Endothelial cell of umbilical vein (primary cell): ENCODE data around the gene KAT7. TPM values are rescaled to one million over a fixed set of nuclear protein-coding genes. Genes with fewer than 3 reads are reported as not detected.

Experiments
- BruUV-seq: library from RNA; stranded (reverse); fragments of 400-500 nt; replicated peaks from 2 replicates; lab custom pipeline; 2021; lab: Mats Ljungman, UMichigan
- CTCF ChIA-PET: fragments of 300-600, 350-600 bp; sonication (Branson Sonifier 250); formaldehyde crosslinking; loops from one replicate; lab custom pipeline; 2021; ENCODE audit warnings: antibody characterized with exemption, inconsistent platforms; lab: Charles Lee
- POLR2A ChIA-PET: fragments of 300-600, 350-600 bp; sonication (Branson Sonifier 250); formaldehyde crosslinking; loops from one replicate; lab custom pipeline; 2021; ENCODE audit warnings: antibody characterized with exemption, inconsistent platforms; lab: Charles Lee
- DNase-seq: peaks from one replicate; pipeline ENCODE4 v3.0.0-alpha.2; 2011; ENCODE audit warnings: low read depth, low spot score
- FAIRE-seq: peaks from 2 replicates; lab custom pipeline; 2011; peaks lifted over from hg19 to GRCh38; lab: Jason Lieb, UNC
- H2AFZ ChIP-seq: 2 replicates; pipeline ENCODE4 v1.6.0; 2012; ENCODE audit warnings: low read depth, low read length, control low read depth, inconsistent platforms
- H3K27ac ChIP-seq: 2 replicates; pipeline ENCODE4 v1.5.1; 2011; ENCODE audit warnings: low read depth, mild to moderate bottlenecking, control low read depth, low read length, moderate library complexity; ENCODE audit not compliant: insufficient read depth
- H3K27me3 ChIP-seq, 2 experiments: 2 replicates each; pipeline versions ENCODE4 v1.6.0 to v1.6.1; 2011; ENCODE audit warnings: low read length in 2 of 2, mixed read lengths in 1 of 2; ENCODE audit not compliant: control insufficient read depth in 2 of 2, insufficient read depth in 2 of 2
- H3K36me3 ChIP-seq, 2 experiments: 2 replicates in 1 of 2; 3 replicates in 1 of 2; pipeline ENCODE4 v1.5.1; 2011; ENCODE audit warnings: low read length in 2 of 2, mild to moderate bottlenecking in 1 of 2, moderate library complexity in 1 of 2; ENCODE audit not compliant: control insufficient read depth in 2 of 2, insufficient read depth in 2 of 2; ENCODE audit errors: extremely low read depth in 1 of 2
- H3K4me1 ChIP-seq: 3 replicates; pipeline ENCODE4 v1.5.1; 2011; ENCODE audit warnings: mild to moderate bottlenecking, low read length; ENCODE audit not compliant: control insufficient read depth, insufficient read depth; ENCODE audit errors: extremely low read depth
- H3K4me2 ChIP-seq: 2 replicates; pipeline ENCODE4 v1.6.1; 2011; ENCODE audit warnings: low read length, control low read depth, mixed read lengths; ENCODE audit not compliant: insufficient read depth
- H3K4me3 ChIP-seq, 3 experiments: fragments of 200-600 bp in 1 of 3; sonication (generic), shearing (Covaris generic) in 1 of 3; replicated peaks in 1 of 3; 2 replicates each; pipeline ENCODE4 v1.5.1; 2011 to 2016; ENCODE audit warnings: control low read depth in 3 of 3, low read length in 3 of 3, mild to moderate bottlenecking in 2 of 3, inconsistent platforms in 1 of 3, low read depth in 1 of 3, moderate library complexity in 1 of 3; ENCODE audit not compliant: insufficient read depth in 1 of 3
- H3K79me2 ChIP-seq: 2 replicates; pipeline ENCODE4 v1.6.0; 2012; ENCODE audit warnings: low read length, inconsistent platforms; ENCODE audit not compliant: control insufficient read depth, insufficient read depth
- H3K9ac ChIP-seq: replicated peaks from 2 replicates; pipeline ENCODE3; 2011; ENCODE audit warnings: low read length, control low read depth; ENCODE audit not compliant: insufficient read depth; ENCODE audit errors: extremely low read depth
- H3K9me1 ChIP-seq: replicated peaks from 3 replicates; pipeline ENCODE4 v1.6.0; 2011; ENCODE audit warnings: mild to moderate bottlenecking, low read length; ENCODE audit not compliant: control insufficient read depth, insufficient read depth; ENCODE audit errors: extremely low read depth
- H3K9me3 ChIP-seq: replicated peaks from 2 replicates; pipeline ENCODE4 v1.5.1; 2012; ENCODE audit warnings: low read length, inconsistent platforms; ENCODE audit not compliant: control insufficient read depth, insufficient read depth
- H4K20me1 ChIP-seq: replicated peaks from 2 replicates; pipeline ENCODE3; 2011; ENCODE audit warnings: mild to moderate bottlenecking, low read length; ENCODE audit not compliant: control insufficient read depth, insufficient read depth; ENCODE audit errors: extremely low read depth
- CTCF ChIP-seq, 2 donors: IDR thresholded peaks; 1 replicate in 1 of 2; 2 replicates in 1 of 2; pipeline ENCODE4 v1.5.1; 2011; ENCODE audit warnings: low read length in 2 of 2, mild to moderate bottlenecking in 2 of 2, moderate library complexity in 2 of 2, control low read depth in 1 of 2, inconsistent platforms in 1 of 2, low read depth in 1 of 2; ENCODE audit not compliant: insufficient read depth in 1 of 2; ENCODE audit errors: extremely low read depth in 1 of 2
- EZH2 ChIP-seq: IDR thresholded peaks from 2 replicates; pipeline ENCODE4 v1.6.1; 2012; ENCODE audit warnings: borderline replicate concordance, low read depth, mild to moderate bottlenecking, moderate library complexity, low read length, inconsistent platforms; ENCODE audit not compliant: severe bottlenecking
- FOS ChIP-seq: IDR thresholded peaks from 2 replicates; pipeline ENCODE4 v1.6.1; 2011; ENCODE audit warnings: mild to moderate bottlenecking, low read length, moderate library complexity, borderline replicate concordance; ENCODE audit not compliant: insufficient read depth
- GATA2 ChIP-seq: IDR thresholded peaks from 2 replicates; pipeline ENCODE4 v1.7.0; 2011; ENCODE audit warnings: low read depth, mild to moderate bottlenecking, moderate library complexity, mixed read lengths, low read length; ENCODE audit not compliant: insufficient read length, insufficient read depth
- JUN ChIP-seq: IDR thresholded peaks from 2 replicates; pipeline ENCODE4 v1.6.1; 2011; ENCODE audit warnings: borderline replicate concordance, low read depth; ENCODE audit not compliant: insufficient read length, insufficient read depth
- MAX ChIP-seq: IDR thresholded peaks from 2 replicates; pipeline ENCODE4 v1.6.1; 2011; ENCODE audit not compliant: insufficient read depth, insufficient read length
- MYC ChIP-seq: IDR thresholded peaks from one replicate; pipeline ENCODE4 v1.6.1; 2011; ENCODE audit warnings: mild to moderate bottlenecking, low read depth, low read length
- POLR2A ChIP-seq: IDR thresholded peaks from 2 replicates; pipeline ENCODE4 v1.6.1; 2012; ENCODE audit warnings: low read depth, mild to moderate bottlenecking, control low read depth, low read length
- POLR2AphosphoS5 ChIP-seq: IDR thresholded peaks from 2 replicates; pipeline ENCODE4 v1.6.1; 2012; ENCODE audit warnings: low read depth, mild to moderate bottlenecking, control low read depth, low read length, moderate library complexity; ENCODE audit not compliant: insufficient read depth
- dilution Hi-C: fragments of 300-500 bp; cut with MboI; formaldehyde crosslinking; loops from one replicate; pipeline ENCODE4 v1.15.0; 2019; ENCODE audit warnings: low sequenced_read_pairs; ENCODE audit not compliant: extremely low pct_ligation_motif_present
- intact Hi-C: fragments of 100-400 bp; cut with micrococcal nuclease; formaldehyde crosslinking; loops from one replicate; pipeline ENCODE4 v1.10.0; 2022
- polyA plus RNA-seq, 4 experiments: library from polyadenylated mRNA; depleted of rRNA in 3 of 4; stranded (reverse) in 3 of 4; unstranded in 1 of 4; fragments of >200 nt; gene quantifications; 2 replicates each; pipeline versions ENCODE4 v1.2.1 to v1.2.3, GENCODE V29; 2011 to 2012; ENCODE audit warnings: missing spikeins in 1 of 4
- total RNA-seq: library from RNA; stranded (reverse); gene quantifications from 2 replicates; pipeline ENCODE4 v1.2.3, GENCODE V29; 2021

Gene KAT7
- total and polyA plus RNA-seq, 2 donors (not counting 3 experiments of a cell fraction or from before 2014, with no cell fraction given), result 44.5 to 66.2 TPM

GRCh38 chr17:49745175-49746139, 43.0 kb upstream of the KAT7 start:
- Histone ChIP-seq H3K79me2 (no peaks in the 10 kb centered on the region), H2AFZ (no peak overlapping the region), H3K9ac (no peak overlapping the region), H3K9me3 (no peaks in the 10 kb centered on the region), H3K27ac (no peak overlapping the region), H3K4me3 (no peak overlapping the region), H3K9me1 (no peaks in the 10 kb centered on the region), H3K4me1 (no peaks in the 10 kb centered on the region), H4K20me1 (no peaks in the 10 kb centered on the region), H3K27me3 (no peaks in the 10 kb centered on the region), H3K36me3 (peaks cover 0 to 6% of the 10 kb centered on the region in 2 experiments), H3K4me2 (no peak overlapping the region)
- ChIA-PET POLR2A (no interaction called here), CTCF (interaction anchor here (2.0 kb wide), 1 partner anchor 18 kb away, joined by 10 read pairs; the partner anchor contains the start of gene FAM117A)
- dilution Hi-C loops, result no loop called here
- FAIRE-seq (no peak), DNase-seq (no peak)
- intact Hi-C loops, result no loop called here
- no TSS peak for BruUV-seq
- TF ChIP-seq POLR2AphosphoS5 (no peak), CTCF (IDR thresholded peaks at IDR 0.05; ENCODE audit: extremely low read depth in 1 of 2, insufficient read depth in 1 of 2, low read depth in 1 of 2, low read length in 2 of 2) (no peak), GATA2 (no peak), JUN (no peak), FOS (no peak), MYC (no peak), POLR2A (no peak), MAX (no peak), EZH2 (no peak)
